HEK293 (cell line): ENCODE results near the gene KAT5.
A peak's percentile ranks its signal among the peaks of the same experiment; 100 is the strongest.

Experiments used
- BCL11A ChIP-seq: fragments of 450-650 bp; formaldehyde crosslinking; IDR thresholded peaks from 2 replicates; pipeline ENCODE4 v1.5.1; 2016; ENCODE audit warnings: low read depth, missing biosample characterization, missing genetic modification characterization
- BCL11B ChIP-seq: fragments of 450-650 bp; formaldehyde crosslinking; IDR thresholded peaks from 2 replicates; pipeline ENCODE4 v1.5.1; 2016; ENCODE audit warnings: low read depth, missing biosample characterization, missing genetic modification characterization
- EGR2 ChIP-seq: fragments of 450-650 bp; formaldehyde crosslinking; IDR thresholded peaks from 2 replicates; pipeline ENCODE4 v1.5.1; 2016; ENCODE audit warnings: low read depth, missing biosample characterization, missing genetic modification characterization
- KLF1 ChIP-seq: fragments of 450-650 bp; formaldehyde crosslinking; IDR thresholded peaks from 2 replicates; pipeline ENCODE4 v1.5.1; 2016; ENCODE audit warnings: missing biosample characterization, missing genetic modification characterization
- TRIM28 ChIP-seq: IDR thresholded peaks from 2 replicates; pipeline ENCODE4 v1.6.1; 2011; ENCODE audit warnings: low read length, control low read depth, borderline replicate concordance
- ZBTB44 ChIP-seq: fragments of 450-650 bp; IDR thresholded peaks from 2 replicates; pipeline ENCODE4 v1.5.1; 2018; ENCODE audit warnings: missing biosample characterization, mild to moderate bottlenecking, missing genetic modification characterization
- ZBTB8A ChIP-seq: fragments of 450-650 bp; formaldehyde crosslinking; IDR thresholded peaks from 2 replicates; pipeline ENCODE4 v1.5.1; 2016; ENCODE audit warnings: missing biosample characterization, missing genetic modification characterization
- ZNF274 ChIP-seq, 2 experiments: fragments of 200-500 bp in 1 of 2; fragments of 450-650 bp in 1 of 2; sonication (Bioruptor generic) in 1 of 2; formaldehyde crosslinking in 1 of 2; IDR thresholded peaks; 2 replicates each; pipeline versions ENCODE4 v1.5.1 to v1.6.1; 2014 to 2016; ENCODE audit warnings: borderline replicate concordance in 1 of 2, inconsistent platforms in 1 of 2, low read length in 1 of 2, missing biosample characterization in 1 of 2, missing genetic modification characterization in 1 of 2
- ZNF423 ChIP-seq: fragments of 450-650 bp; formaldehyde crosslinking; IDR thresholded peaks from 2 replicates; pipeline ENCODE4 v1.5.1; 2016; ENCODE audit warnings: missing biosample characterization, missing genetic modification characterization
- ZNF449 ChIP-seq: fragments of 450-650 bp; formaldehyde crosslinking; IDR thresholded peaks from 2 replicates; pipeline ENCODE4 v1.5.1; 2017; ENCODE audit warnings: missing biosample characterization, mild to moderate bottlenecking, missing genetic modification characterization, moderate library complexity
- ZNF558 ChIP-seq: fragments of 450-650 bp; formaldehyde crosslinking; IDR thresholded peaks from 2 replicates; pipeline ENCODE4 v1.5.1; 2016; ENCODE audit warnings: missing biosample characterization, missing genetic modification characterization
- ZNF561 ChIP-seq: fragments of 450-650 bp; IDR thresholded peaks from 2 replicates; pipeline ENCODE4 v1.5.1; 2018; ENCODE audit warnings: missing biosample characterization, missing genetic modification characterization, borderline replicate concordance
- ZNF623 ChIP-seq: fragments of 450-650 bp; formaldehyde crosslinking; IDR thresholded peaks from 2 replicates; pipeline ENCODE4 v1.5.1; 2016; ENCODE audit warnings: missing biosample characterization, missing genetic modification characterization
- ZNF645 ChIP-seq: fragments of 450-650 bp; formaldehyde crosslinking; IDR thresholded peaks from 2 replicates; pipeline ENCODE4; 2016; ENCODE audit warnings: missing biosample characterization, missing genetic modification characterization
- ZNF660 ChIP-seq: fragments of 450-650 bp; IDR thresholded peaks from 2 replicates; pipeline ENCODE4 v1.5.1; 2018; ENCODE audit warnings: missing biosample characterization, mild to moderate bottlenecking, missing genetic modification characterization
- ZNF76 ChIP-seq: fragments of 450-650 bp; formaldehyde crosslinking; IDR thresholded peaks from 2 replicates; pipeline ENCODE4; 2016; ENCODE audit warnings: low read depth, missing biosample characterization, missing genetic modification characterization, borderline replicate concordance
- TF ChIP-seq, protein P1 (sequence below): fragments of 450-650 bp; formaldehyde crosslinking; conservative IDR thresholded peaks from 2 replicates; pipeline ENCODE4 v1.5.1; 2016; ENCODE audit warnings: low read depth, missing biosample characterization, missing genetic modification characterization
- TF ChIP-seq, protein P2 (sequence below): fragments of 450-650 bp; formaldehyde crosslinking; IDR thresholded peaks from 2 replicates; pipeline ENCODE4 v1.5.1; 2017; ENCODE audit warnings: missing biosample characterization, missing genetic modification characterization

Gene KAT5

GRCh38 chr11:65720211-65720934 lies 8.3 kb downstream of the KAT5 start, which contains the start of gene RNASEH2C (continued):
- peak; percentile 79 for TF ChIP-seq ZBTB8A (tag by site-specific recombination)
- TF ChIP-seq ZNF660 (tag by site-specific recombination), result peak; percentile 77; the same call in 1 of the 2 replicates
- TF ChIP-seq BCL11A (tag by site-specific recombination), result no peak
- no peak for TF ChIP-seq TRIM28
- peak; percentile 33; the same call in 1 of the 2 replicates for TF ChIP-seq EGR2 (tag by site-specific recombination)
- TF ChIP-seq ZBTB44 (tag by site-specific recombination), result no peak
- TF ChIP-seq KLF1, result peak; percentile 29; the same call in 1 of the 2 replicates
- no peak for TF ChIP-seq ZNF645 (tag by site-specific recombination)
- TF ChIP-seq, protein P1, sequence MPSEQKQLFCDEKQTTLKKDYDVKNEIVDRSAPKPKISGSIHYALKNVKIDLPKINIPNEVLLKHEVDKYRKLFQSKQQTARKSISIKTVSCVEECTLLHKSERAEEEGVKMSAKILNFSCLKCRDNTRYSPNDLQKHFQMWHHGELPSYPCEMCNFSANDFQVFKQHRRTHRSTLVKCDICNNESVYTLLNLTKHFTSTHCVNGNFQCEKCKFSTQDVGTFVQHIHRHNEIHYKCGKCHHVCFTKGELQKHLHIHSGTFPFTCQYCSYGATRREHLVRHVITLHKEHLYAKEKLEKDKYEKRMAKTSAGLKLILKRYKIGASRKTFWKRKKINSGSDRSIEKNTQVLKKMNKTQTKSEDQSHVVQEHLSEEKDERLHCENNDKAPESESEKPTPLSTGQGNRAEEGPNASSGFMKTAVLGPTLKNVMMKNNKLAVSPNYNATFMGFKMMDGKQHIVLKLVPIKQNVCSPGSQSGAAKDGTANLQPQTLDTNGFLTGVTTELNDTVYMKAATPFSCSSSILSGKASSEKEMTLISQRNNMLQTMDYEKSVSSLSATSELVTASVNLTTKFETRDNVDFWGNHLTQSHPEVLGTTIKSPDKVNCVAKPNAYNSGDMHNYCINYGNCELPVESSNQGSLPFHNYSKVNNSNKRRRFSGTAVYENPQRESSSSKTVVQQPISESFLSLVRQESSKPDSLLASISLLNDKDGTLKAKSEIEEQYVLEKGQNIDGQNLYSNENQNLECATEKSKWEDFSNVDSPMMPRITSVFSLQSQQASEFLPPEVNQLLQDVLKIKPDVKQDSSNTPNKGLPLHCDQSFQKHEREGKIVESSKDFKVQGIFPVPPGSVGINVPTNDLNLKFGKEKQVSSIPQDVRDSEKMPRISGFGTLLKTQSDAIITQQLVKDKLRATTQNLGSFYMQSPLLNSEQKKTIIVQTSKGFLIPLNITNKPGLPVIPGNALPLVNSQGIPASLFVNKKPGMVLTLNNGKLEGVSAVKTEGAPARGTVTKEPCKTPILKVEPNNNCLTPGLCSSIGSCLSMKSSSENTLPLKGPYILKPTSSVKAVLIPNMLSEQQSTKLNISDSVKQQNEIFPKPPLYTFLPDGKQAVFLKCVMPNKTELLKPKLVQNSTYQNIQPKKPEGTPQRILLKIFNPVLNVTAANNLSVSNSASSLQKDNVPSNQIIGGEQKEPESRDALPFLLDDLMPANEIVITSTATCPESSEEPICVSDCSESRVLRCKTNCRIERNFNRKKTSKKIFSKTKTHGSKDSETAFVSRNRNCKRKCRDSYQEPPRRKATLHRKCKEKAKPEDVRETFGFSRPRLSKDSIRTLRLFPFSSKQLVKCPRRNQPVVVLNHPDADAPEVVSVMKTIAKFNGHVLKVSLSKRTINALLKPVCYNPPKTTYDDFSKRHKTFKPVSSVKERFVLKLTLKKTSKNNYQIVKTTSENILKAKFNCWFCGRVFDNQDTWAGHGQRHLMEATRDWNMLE (tag by site-specific recombination), result 0 out of 2 replicates have a peak, but pooled peaks have one; percentile 33
- TF ChIP-seq ZNF76, result peak; percentile 97
- peak; percentile 47; the same call in 1 of the 2 replicates for TF ChIP-seq ZNF449
- TF ChIP-seq ZNF423 (tag by site-specific recombination), result no peak
- TF ChIP-seq ZNF561, result peak; percentile 47; the same call in 1 of the 2 replicates
- TF ChIP-seq BCL11B (tag by site-specific recombination), result no peak; the same call in 1 of the 2 replicates
- TF ChIP-seq ZNF274 (IDR thresholded peaks at IDR 0.05; ENCODE audit: low read length), result no peak
- TF ChIP-seq ZNF274 (tag by site-specific recombination; IDR thresholded peaks at IDR 0.05; ENCODE audit: borderline replicate concordance), result no peak
- no peak for TF ChIP-seq ZNF558 (tag by site-specific recombination)
- no peak for TF ChIP-seq ZNF623 (tag by site-specific recombination)
- TF ChIP-seq, protein P2, sequence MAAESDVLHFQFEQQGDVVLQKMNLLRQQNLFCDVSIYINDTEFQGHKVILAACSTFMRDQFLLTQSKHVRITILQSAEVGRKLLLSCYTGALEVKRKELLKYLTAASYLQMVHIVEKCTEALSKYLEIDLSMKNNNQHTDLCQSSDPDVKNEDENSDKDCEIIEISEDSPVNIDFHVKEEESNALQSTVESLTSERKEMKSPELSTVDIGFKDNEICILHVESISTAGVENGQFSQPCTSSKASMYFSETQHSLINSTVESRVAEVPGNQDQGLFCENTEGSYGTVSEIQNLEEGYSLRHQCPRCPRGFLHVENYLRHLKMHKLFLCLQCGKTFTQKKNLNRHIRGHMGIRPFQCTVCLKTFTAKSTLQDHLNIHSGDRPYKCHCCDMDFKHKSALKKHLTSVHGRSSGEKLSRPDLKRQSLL (tag by site-specific recombination), result no peak
